CD4-positive, alpha-beta T cell treated with Interleukin-12 subunit alpha and Interleukin-12 subunit beta, for 1 hour (primary cell): ENCODE measurements around the gene RASSF7.
A peak's percentile ranks its signal among the peaks of the same experiment; 100 is the strongest.

Experiments used
- DNase-seq: peaks from one replicate; pipeline ENCODE4 v3.0.0-alpha.2; 2020

RASSF7 gene

GRCh38 chr11:533586-534395 lies 27.0 kb upstream of the RASSF7 start:
- no peak for DNase-seq

- DNase-seq, result peak; percentile 31
Observed at GRCh38 chr11:534396-535209, 26.2 kb upstream of the RASSF7 start.

- no peak for DNase-seq
Observed at GRCh38 chr11:535210-535518, 25.6 kb upstream of the RASSF7 start.

GRCh38 chr11:535519-536454 lies 25.0 kb upstream of the RASSF7 start, which contains the start of gene HRAS:
Gene HRAS, minus strand, starts transcription at chr11:535576.
- peak; percentile 97 for DNase-seq

- DNase-seq, result peak; percentile 97
Observed at GRCh38 chr11:536841-537621, 23.7 kb upstream of the RASSF7 start, which contains the start of gene LRRC56. Gene LRRC56, plus strand, starts transcription at chr11:537527. Its CDS starts 3,158 bp downstream, at chr11:540685.

GRCh38 chr11:537622-538430 lies 22.9 kb upstream of the RASSF7 start:
- no peak for DNase-seq

GRCh38 chr11:538431-539051 lies 22.2 kb upstream of the RASSF7 start:
- no peak for DNase-seq

- no peak for DNase-seq
Observed at GRCh38 chr11:539971-540481, 20.7 kb upstream of the RASSF7 start.

GRCh38 chr11:540583-541432 lies 20.0 kb upstream of the RASSF7 start:
- DNase-seq, result no peak

GRCh38 chr11:541433-541885 lies 19.3 kb upstream of the RASSF7 start:
- DNase-seq, result no peak

- no peak for DNase-seq
Observed at GRCh38 chr11:544817-545166, 16.0 kb upstream of the RASSF7 start.

GRCh38 chr11:545171-545570 lies 15.6 kb upstream of the RASSF7 start:
- DNase-seq, result no peak

- DNase-seq, result no peak
Observed at GRCh38 chr11:548700-549603, 11.8 kb upstream of the RASSF7 start.

GRCh38 chr11:550021-550745 lies 10.6 kb upstream of the RASSF7 start:
- no peak for DNase-seq

GRCh38 chr11:550746-551085 lies 10.1 kb upstream of the RASSF7 start:
- DNase-seq, result no peak

- DNase-seq, result no peak
Observed at GRCh38 chr11:551131-551530, 9.6 kb upstream of the RASSF7 start.

GRCh38 chr11:551596-551995 lies 9.2 kb upstream of the RASSF7 start:
- no peak for DNase-seq
